Osteocyte (in vitro differentiated cells): ENCODE results near the gene FSCN2. TPM values are rescaled to one million over a fixed set of nuclear protein-coding genes. Genes with fewer than 3 reads are reported as not detected.

Experiments
- DNase-seq: peaks from one replicate; pipeline ENCODE4 v3.0.0; 2021; ENCODE audit warnings: mixed read lengths; ENCODE audit not compliant: unreplicated experiment; ENCODE audit errors: extremely low spot score
- H3K27ac Mint-ChIP-seq: one replicate; pipeline ENCODE4 v1.8.0; 2021; ENCODE audit warnings: mild to moderate bottlenecking, mixed read lengths; ENCODE audit not compliant: unreplicated experiment
- H3K27me3 Mint-ChIP-seq: one replicate; pipeline ENCODE4 v1.8.0; 2021; ENCODE audit warnings: mixed read lengths; ENCODE audit not compliant: unreplicated experiment
- H3K36me3 Mint-ChIP-seq: one replicate; pipeline ENCODE4 v1.8.0; 2021; ENCODE audit warnings: mixed read lengths; ENCODE audit not compliant: unreplicated experiment
- H3K4me1 Mint-ChIP-seq: one replicate; pipeline ENCODE4 v1.8.0; 2021; ENCODE audit warnings: mixed read lengths; ENCODE audit not compliant: unreplicated experiment
- H3K4me3 Mint-ChIP-seq: one replicate; pipeline ENCODE4 v1.8.0; 2021; ENCODE audit warnings: mild to moderate bottlenecking, moderate library complexity, mixed read lengths; ENCODE audit not compliant: unreplicated experiment
- H3K9me3 Mint-ChIP-seq: one replicate; pipeline ENCODE4 v1.8.0; 2021; ENCODE audit warnings: mixed read lengths; ENCODE audit not compliant: unreplicated experiment
- total RNA-seq: library from RNA; stranded (reverse); gene quantifications from 2 replicates; pipeline ENCODE4 v1.2.1, GENCODE V29; 2021
- TF ChIP-seq, protein P1 (sequence below): fragments of 200-600 bp; sonication (generic); IDR thresholded peaks from 2 replicates; pipeline ENCODE4 v1.5.0; 2021; ENCODE audit warnings: antibody characterized with exemption, mild to moderate bottlenecking, moderate library complexity

FSCN2 gene
- total RNA-seq, 1 donor from 2014 or later: 3.0 TPM

- no peaks in the 10 kb centered on the region for H3K9me3 Mint-ChIP-seq
- DNase-seq: peak; percentile 85
- no peaks in the 10 kb centered on the region for H3K27me3 Mint-ChIP-seq
- H3K27ac Mint-ChIP-seq: peak overlapping the region; percentile 93
- H3K4me1 Mint-ChIP-seq: peaks cover 53% of the 10 kb centered on the region
- TF ChIP-seq, protein P1, sequence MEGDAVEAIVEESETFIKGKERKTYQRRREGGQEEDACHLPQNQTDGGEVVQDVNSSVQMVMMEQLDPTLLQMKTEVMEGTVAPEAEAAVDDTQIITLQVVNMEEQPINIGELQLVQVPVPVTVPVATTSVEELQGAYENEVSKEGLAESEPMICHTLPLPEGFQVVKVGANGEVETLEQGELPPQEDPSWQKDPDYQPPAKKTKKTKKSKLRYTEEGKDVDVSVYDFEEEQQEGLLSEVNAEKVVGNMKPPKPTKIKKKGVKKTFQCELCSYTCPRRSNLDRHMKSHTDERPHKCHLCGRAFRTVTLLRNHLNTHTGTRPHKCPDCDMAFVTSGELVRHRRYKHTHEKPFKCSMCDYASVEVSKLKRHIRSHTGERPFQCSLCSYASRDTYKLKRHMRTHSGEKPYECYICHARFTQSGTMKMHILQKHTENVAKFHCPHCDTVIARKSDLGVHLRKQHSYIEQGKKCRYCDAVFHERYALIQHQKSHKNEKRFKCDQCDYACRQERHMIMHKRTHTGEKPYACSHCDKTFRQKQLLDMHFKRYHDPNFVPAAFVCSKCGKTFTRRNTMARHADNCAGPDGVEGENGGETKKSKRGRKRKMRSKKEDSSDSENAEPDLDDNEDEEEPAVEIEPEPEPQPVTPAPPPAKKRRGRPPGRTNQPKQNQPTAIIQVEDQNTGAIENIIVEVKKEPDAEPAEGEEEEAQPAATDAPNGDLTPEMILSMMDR: peak; percentile 27
- peak overlapping the region; percentile 84 for H3K4me3 Mint-ChIP-seq
- H3K36me3 Mint-ChIP-seq: peaks cover 18% of the 10 kb centered on the region
Measured at GRCh38 chr17:81553018-81553615, 24.9 kb downstream of the FSCN2 start.

DNA sequence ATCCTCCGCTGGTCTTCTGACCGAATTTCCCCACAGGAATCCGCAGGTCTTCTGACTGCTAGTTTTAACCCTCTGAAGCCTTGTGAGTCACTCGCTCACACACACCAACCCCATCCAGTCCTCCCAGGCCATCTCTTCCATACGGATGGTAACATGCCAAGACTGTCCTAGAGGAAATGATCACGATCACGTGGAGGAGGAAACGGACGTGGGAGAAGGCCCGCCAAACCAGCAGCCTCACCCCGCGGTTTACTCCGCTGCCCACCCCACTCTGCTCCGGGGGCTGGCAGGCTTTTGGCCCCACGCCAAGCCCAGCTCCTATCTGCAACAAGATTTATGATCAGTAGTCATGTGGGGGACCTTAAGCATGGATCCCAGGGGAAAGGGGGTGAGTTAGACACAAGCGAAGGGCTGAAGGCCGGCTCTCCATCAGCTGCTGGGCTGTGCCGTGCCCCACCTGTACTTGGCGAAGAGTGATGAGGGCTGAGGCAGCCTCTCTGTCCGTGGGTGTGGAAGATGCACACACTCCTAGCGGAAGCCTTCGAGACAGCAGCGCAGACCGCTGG, 25.5 kb downstream of the FSCN2 start:
- TF ChIP-seq, protein P1: no peak
- H3K4me3 Mint-ChIP-seq: peak overlapping the region; percentile 84
- peaks cover 23% of the 10 kb centered on the region for H3K36me3 Mint-ChIP-seq
- no peaks in the 10 kb centered on the region for H3K9me3 Mint-ChIP-seq
- H3K4me1 Mint-ChIP-seq: peaks cover 56% of the 10 kb centered on the region
- no peaks in the 10 kb centered on the region for H3K27me3 Mint-ChIP-seq
- H3K27ac Mint-ChIP-seq: peak overlapping the region; percentile 93
- DNase-seq: peak; percentile 87

- TF ChIP-seq, protein P1: no peak
- no peaks in the 10 kb centered on the region for H3K9me3 Mint-ChIP-seq
- peaks cover 18% of the 10 kb centered on the region for H3K36me3 Mint-ChIP-seq
- H3K27me3 Mint-ChIP-seq: no peaks in the 10 kb centered on the region
- H3K4me1 Mint-ChIP-seq: peaks cover 44% of the 10 kb centered on the region
- H3K27ac Mint-ChIP-seq: no peak overlapping the region
- DNase-seq: no peak
- no peak overlapping the region for H3K4me3 Mint-ChIP-seq
Measured at GRCh38 chr17:81556175-81556691, 28.1 kb downstream of the FSCN2 start.

GRCh38 chr17:81556863-81557262, 28.7 kb downstream of the FSCN2 start:
- Mint-ChIP-seq H3K27me3 (no peaks in the 10 kb centered on the region), H3K27ac (peak overlapping the region; percentile 70), H3K4me1 (peaks cover 47% of the 10 kb centered on the region), H3K36me3 (peaks cover 24% of the 10 kb centered on the region), H3K9me3 (no peaks in the 10 kb centered on the region), H3K4me3 (no peak overlapping the region)
- no peak for DNase-seq
- TF ChIP-seq, protein P1: no peak

- H3K4me1 Mint-ChIP-seq: peaks cover 50% of the 10 kb centered on the region
- H3K27ac Mint-ChIP-seq: peak overlapping the region; percentile 70
- H3K27me3 Mint-ChIP-seq: no peaks in the 10 kb centered on the region
- H3K9me3 Mint-ChIP-seq: no peaks in the 10 kb centered on the region
- peaks cover 26% of the 10 kb centered on the region for H3K36me3 Mint-ChIP-seq
- no peak for DNase-seq
- TF ChIP-seq, protein P1: no peak
- H3K4me3 Mint-ChIP-seq: no peak overlapping the region
Measured at GRCh38 chr17:81557276-81558114, 29.3 kb downstream of the FSCN2 start.
